DMS114 treated with DMSO at 0.1 percent for 48 hours (cell line): ENCODE results near the gene PSMD14.
"Not testable (repeated sequence)": the region's sequence is repeated elsewhere in the genome, so short reads cannot be mapped to it uniquely, and the experiment has no call there.

Source experiments
- DNase-seq: peaks from one replicate; lab custom pipeline; 2025; ENCODE audit not compliant: unreplicated experiment; lab: John Stamatoyannopoulos, UW

PSMD14 gene

DNA sequence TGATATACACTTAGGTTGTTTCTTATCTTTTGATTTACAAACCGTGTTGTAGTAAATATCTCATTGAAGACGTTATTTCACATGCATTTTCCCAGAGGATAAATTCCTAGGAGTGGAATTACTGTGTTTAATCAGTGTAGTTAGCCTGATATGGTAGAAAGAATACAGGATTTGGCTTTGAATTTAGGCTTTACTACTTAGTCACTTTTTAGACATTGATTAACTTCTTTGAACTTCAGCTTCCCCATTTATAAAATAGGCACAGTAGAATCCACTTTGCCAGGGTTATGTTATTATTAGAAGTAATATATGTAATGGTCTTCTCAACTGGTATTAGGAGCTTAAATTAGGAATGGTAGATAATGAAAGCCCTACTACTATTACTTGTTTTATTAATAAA is 27.4 kb downstream of the PSMD14 start:
- no peak for DNase-seq

GRCh38 chr2:161337247-161337646 is 29.0 kb downstream of the PSMD14 start:
- no peak for DNase-seq

- DNase-seq = not testable (repeated sequence)
Measured at GRCh38 chr2:161339532-161339931, 31.3 kb downstream of the PSMD14 start.

DNA sequence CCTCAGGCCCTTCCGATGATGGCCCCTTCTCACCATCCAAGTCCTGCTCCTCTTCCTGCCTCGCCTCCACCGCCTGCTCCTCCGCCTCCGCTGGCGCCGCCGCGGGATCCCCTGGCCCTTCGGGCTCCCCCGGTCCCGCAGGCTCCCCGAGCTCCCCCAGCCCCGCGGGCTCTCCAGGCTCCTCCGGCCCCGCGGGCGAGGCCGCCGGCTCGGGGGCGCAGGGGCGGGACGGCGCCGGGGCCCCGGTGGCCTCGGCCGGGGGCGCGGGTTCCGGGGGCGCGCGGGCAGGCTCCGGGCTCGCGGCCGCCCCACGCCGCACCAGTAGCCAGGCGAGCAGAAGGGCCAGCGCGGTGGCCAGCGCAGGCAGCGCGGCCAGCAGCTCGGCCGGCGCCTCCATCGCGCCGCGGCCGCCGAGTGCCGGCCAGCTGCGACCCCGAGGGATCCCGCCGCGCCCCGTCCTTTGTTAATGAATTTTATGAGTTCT is 32.7 kb downstream of the PSMD14 start:
- not testable (repeated sequence) for DNase-seq

GRCh38 chr2:161343235-161343634 is 35.0 kb downstream of the PSMD14 start:
- DNase-seq = no peak

GRCh38 chr2:161344692-161345091 is 36.5 kb downstream of the PSMD14 start:
- no peak for DNase-seq

DNA sequence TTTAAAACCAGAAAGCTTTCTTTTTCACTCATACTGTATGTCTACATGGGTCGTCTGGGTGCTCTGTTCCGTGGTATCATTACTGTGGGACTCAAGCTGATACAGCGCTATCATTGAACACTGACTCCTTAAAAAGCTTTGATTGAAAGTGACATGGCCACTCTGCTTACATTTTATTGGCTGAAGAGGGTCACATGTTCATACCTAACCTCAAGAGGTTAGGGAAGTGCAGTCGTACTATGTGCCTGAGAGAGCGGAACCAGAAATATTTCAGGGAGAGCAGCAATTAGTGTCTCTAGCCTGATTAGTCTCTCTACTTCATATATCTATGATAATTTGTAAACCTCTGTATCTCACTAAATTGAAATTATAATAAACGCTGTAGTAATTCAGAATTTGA is 43.5 kb downstream of the PSMD14 start:
- DNase-seq = no peak

- no peak for DNase-seq
Measured at GRCh38 chr2:161352719-161353118, 44.5 kb downstream of the PSMD14 start.

DNA sequence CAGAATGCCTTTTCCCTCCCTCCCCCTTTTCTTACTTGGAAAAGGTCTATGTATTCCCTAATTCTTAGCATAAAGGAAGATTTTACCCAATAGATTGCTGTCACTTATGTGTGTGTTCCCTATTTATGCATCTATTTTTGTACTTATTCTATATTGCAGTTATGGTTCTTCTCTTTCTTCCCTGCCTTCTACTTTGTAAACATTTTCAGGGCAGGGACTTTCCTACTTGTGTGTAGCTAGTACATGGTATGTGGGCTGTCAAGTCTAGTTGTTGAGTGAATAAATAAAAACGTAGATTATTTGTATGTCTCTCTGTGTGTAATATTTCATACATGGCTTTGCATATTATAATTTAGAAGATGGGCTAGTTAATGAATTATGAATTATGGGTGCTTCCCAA is 45.3 kb downstream of the PSMD14 start:
- no peak for DNase-seq

DNA sequence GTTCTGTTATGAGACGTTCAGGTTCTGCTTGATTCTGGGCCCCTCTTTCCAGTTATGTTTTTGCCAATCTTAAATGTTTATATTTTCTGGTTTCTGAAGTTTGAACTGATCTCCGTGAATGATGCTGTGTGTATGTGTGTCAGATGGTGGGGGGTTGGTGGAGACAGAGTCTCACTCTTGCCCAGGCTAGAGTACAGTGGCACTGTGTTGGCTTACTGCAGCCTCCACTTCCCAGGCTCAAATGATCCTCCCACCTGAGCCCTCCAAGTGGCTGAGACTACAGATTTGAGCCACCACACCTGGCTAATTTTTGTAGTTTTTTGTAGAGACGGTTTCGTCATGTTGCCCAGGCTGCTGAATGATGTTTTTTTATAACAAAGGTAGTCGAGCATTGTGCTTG is 45.9 kb downstream of the PSMD14 start:
- no peak for DNase-seq

DNA sequence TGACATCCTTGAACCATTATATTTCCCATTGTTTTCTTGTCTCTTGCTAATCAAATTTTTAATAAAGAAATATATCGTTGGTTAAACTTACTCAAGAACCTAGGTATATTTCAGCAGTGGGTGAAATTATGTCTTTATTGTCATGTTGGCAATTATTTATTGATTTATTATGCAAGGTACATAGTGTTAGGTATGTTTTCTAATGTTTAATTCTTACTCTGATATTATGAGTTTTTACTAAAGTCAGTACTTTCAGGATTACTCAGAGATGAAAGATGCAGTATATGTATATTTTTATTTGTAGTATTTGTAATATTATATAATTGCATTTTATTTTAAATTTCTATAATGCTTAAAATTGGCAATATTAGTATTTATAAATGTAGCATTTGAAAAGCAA is 46.9 kb downstream of the PSMD14 start:
- DNase-seq = no peak

GRCh38 chr2:161355983-161356382 is 47.8 kb downstream of the PSMD14 start:
- DNase-seq = no peak

GRCh38 chr2:161357097-161357496 is 48.9 kb downstream of the PSMD14 start:
- DNase-seq = no peak

- DNase-seq = no peak
Measured at GRCh38 chr2:161358838-161359237, 50.6 kb downstream of the PSMD14 start.

GRCh38 chr2:161360095-161360654 is 52.0 kb downstream of the PSMD14 start:
- DNase-seq = not testable (repeated sequence)

DNA sequence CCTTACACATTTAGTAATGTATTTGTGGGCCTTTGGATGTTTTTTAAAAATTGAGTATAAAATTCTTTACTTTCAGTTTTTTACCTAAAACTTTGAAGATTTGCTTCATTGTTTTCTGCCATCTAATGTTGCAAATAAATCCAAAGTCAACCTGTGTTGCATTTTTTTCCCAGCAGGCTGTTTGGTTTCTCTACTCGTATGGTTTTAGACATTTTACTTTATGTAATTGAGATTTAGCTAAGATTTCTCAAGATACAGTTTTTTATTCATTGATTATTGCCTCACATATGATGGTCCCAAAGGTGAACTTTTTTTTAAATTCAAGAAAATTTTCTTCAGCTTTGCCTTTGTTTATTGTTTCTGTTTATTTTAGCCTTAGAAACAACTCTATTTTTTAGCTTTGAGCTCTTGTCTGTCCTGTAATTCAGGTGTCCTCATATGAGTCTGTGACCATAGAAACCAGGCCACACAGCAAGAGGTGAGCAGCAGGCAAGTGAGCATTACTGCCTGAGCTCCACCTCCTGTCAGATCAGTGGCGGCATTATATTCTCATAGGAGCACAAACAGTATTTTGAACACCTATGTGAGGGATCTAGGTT is 54.4 kb downstream of the PSMD14 start:
- DNase-seq = no peak

DNA sequence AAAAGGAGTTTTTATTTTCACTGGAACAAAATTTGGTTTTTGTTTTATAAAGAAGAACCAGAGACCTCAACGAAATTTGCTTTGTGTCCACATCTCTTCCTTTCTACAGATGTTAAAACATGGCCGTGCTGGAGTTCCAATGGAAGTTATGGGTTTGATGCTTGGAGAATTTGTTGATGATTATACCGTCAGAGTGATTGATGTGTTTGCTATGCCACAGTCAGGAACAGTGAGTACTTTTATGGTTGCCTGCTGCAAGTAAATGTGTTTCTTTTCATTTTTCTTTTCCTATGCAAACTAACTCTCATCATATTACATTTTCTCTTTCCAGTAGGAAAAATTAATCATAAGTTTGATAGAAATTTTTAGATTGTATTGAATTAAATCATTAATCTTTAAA is 59.5 kb downstream of the PSMD14 start:
- DNase-seq = no peak

DNA sequence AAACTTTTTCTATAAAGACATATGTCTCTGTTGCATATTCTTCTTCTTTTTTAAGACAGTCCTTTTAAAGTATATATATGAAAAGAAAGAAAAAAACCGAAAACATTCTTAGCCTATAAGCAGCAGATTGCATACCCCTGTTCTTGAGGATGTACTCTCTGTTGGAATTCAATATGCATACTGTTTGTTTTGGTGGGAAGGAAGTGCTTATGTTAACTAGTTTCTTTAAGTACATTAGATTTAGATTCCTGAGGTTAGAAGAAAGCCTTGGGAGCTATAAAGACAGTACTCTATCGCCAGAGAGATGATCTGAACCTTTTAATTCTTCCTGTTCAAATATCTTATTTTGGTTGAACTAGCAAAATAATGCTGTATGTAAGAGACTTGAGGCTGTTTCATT is 61.1 kb downstream of the PSMD14 start:
- no peak for DNase-seq

DNA sequence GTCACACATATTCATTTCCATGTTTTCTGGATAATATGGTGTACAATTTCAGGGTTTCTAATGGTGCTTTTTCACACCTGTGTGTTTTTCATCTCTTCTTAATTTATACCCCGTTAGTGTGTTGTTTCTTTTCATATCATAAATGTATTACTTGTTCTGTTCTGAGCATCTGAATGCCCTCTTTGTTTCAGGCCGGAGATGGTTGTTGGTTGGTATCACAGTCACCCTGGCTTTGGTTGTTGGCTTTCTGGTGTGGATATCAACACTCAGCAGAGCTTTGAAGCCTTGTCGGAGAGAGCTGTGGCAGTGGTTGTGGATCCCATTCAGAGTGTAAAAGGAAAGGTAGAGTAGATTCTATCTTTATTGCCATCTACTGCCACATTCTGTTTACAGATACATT is 62.8 kb downstream of the PSMD14 start:
- DNase-seq = no peak

DNA sequence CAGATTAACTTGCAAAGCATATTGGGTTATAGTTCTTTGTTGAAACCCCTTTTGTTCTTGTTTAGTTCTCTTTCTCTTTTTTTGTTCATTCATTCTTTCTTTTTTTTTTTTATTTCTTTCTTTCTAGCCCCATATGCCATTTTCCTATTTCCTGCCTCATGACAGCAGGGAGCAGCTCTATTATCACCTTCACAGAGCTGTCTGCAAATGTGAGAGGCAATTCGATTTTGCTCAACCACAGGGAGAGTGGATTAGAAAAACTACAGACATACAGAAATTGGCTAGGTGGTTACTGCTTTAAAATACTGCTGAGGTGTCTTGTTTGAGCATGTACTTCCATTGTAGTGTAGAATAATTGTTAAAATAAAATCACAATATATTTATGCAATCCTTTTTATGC is 63.6 kb downstream of the PSMD14 start:
- DNase-seq = no peak

- no peak for DNase-seq
Measured at GRCh38 chr2:161373942-161374341, 65.7 kb downstream of the PSMD14 start.

GRCh38 chr2:161374446-161374845 is 66.2 kb downstream of the PSMD14 start:
- no peak for DNase-seq

GRCh38 chr2:161379740-161380139 is 71.5 kb downstream of the PSMD14 start:
- DNase-seq = no peak
